Fibroblast of villous mesenchyme (primary cell): ENCODE results near the gene ANKRD44. TPM values are rescaled to one million over a fixed set of nuclear protein-coding genes. Genes with fewer than 3 reads are reported as not detected.

Source experiments
- DNase-seq: peaks from one replicate; pipeline ENCODE4 v3.0.0-alpha.2; 2010; ENCODE audit warnings: low read depth
- H3K4me3 ChIP-seq: 2 replicates; pipeline ENCODE4 v1.5.1; 2011; ENCODE audit warnings: low read depth, mild to moderate bottlenecking, low read length
- total RNA-seq: library from RNA; depleted of rRNA; stranded (reverse); fragments of >200 nt; gene quantifications from 2 replicates; pipeline ENCODE4 v1.2.3, GENCODE V29; 2012
- TF ChIP-seq, protein P1 (sequence below): IDR thresholded peaks from 2 replicates; pipeline ENCODE4 v1.5.1; 2012; ENCODE audit warnings: low read depth, mild to moderate bottlenecking, low read length; ENCODE audit not compliant: insufficient read depth

Gene ANKRD44
- total RNA-seq, 1 donor: 3.9 TPM

DNA sequence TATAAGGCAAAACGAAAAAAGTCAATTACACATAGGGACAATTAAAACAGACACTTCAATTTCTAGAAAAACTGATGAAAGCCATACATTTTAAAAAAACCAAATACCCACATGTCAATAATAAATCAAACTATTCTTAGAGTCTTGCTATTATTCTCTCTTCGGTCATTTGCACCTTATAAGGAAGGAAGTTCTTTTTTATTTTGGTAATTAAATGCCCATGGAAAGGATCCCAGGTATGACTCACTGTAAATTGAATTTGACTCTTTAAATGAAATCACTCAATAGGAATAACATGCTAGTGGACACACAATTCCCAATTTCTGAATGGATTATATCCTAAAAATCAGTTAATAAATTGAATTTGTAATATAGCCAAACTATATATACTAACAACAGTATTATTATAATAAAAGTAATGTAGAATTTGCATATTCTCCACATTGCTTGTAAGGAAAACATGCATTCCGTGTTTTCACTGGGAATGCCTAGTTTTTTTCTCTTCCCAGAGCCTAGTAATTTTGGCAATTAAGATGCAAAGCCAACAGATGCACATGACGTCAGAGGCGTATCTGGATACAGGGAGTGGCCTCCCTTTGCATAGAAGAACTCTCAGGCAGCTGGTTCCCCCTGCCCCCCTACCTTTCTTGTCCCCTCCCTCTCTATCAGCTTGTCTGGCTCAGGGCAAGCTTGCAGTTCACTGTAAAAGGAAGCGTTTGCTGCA, 230.6 kb downstream of the ANKRD44 start:
- TF ChIP-seq, protein P1, sequence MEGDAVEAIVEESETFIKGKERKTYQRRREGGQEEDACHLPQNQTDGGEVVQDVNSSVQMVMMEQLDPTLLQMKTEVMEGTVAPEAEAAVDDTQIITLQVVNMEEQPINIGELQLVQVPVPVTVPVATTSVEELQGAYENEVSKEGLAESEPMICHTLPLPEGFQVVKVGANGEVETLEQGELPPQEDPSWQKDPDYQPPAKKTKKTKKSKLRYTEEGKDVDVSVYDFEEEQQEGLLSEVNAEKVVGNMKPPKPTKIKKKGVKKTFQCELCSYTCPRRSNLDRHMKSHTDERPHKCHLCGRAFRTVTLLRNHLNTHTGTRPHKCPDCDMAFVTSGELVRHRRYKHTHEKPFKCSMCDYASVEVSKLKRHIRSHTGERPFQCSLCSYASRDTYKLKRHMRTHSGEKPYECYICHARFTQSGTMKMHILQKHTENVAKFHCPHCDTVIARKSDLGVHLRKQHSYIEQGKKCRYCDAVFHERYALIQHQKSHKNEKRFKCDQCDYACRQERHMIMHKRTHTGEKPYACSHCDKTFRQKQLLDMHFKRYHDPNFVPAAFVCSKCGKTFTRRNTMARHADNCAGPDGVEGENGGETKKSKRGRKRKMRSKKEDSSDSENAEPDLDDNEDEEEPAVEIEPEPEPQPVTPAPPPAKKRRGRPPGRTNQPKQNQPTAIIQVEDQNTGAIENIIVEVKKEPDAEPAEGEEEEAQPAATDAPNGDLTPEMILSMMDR: no peak
- peak; percentile 33 for DNase-seq
- H3K4me3 ChIP-seq: no peak overlapping the region

DNA sequence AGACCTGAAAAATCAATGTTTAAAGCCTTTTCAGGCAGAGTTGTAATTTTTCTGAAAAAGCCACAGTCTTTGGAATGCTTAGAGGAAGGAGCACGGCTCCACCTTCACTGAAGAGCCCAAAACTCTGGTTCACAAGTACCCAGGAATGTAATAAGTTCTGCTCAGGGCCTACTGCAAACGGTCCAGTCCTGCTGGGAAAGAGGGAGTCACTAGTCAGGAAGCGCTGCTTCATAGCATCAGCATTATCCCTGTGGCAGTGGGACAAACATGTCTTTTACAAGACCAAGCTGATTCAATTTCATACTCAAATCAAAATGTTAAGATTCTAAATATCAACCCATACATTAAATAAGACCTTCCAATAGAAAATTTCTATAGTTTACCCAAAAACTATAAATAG, 231.2 kb downstream of the ANKRD44 start:
- TF ChIP-seq, protein P1: no peak
- no peak for DNase-seq
- H3K4me3 ChIP-seq: no peak overlapping the region

DNA sequence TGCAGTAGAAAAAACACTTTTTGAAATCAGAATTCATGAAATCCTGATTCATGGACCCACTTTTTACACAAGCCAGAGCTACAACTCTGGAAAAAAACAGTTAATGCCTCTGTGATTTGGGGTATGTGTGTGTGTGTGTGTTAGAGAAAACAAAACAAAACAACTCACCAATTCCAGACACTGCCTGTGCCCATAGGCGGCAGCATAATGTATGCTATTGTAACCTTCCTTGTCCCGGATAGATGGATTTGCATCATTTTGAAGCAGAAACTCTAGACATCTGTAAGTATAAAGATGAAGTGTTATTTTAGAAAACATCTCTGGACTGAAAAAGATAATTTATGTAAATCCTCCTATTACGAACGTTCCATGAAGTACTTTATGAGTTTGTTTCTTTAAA, 232.0 kb downstream of the ANKRD44 start:
- TF ChIP-seq, protein P1: peak; percentile 5
- no peak overlapping the region for H3K4me3 ChIP-seq
- DNase-seq: no peak

DNA sequence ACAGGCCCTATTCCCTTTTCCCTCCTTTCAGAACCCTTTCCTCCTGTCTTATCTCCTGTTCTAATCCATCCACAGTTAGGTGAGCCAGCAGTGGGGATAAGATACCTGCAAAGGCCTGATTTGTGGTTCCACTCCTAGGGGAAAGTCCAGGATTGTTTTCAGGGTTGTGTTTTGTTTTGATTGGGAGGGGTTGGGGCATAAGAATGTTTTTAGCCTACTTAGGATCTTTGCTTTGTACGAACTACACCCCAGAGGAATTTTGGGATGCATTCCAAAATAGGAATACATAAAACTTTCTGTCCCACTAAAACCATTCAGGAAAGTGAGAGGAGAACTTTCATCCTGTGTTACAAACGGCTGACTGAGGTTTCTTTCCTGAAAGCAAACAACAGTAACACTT, 233.2 kb downstream of the ANKRD44 start:
- H3K4me3 ChIP-seq: no peak overlapping the region
- TF ChIP-seq, protein P1: no peak
- DNase-seq: no peak

DNA sequence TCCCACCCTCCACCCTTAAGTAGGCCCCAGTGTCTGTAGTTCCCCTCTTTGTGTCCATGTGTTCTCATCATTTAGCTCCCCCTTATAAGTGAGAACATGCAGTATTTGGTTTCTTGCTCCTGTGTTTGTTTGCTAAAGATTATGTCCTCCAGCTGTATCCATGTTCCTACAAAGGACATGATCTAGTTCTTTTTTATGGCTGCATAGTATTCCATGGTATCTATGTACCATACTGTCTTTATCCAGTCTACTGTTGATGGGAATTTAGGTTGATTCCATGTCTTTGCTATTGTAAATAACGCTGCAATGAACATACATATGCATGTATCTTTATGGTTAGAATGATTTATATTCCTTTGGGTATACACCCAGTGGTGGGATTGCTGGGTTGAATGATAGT, 233.9 kb downstream of the ANKRD44 start:
- no peak for DNase-seq
- no peak overlapping the region for H3K4me3 ChIP-seq
- TF ChIP-seq, protein P1: no peak

DNA sequence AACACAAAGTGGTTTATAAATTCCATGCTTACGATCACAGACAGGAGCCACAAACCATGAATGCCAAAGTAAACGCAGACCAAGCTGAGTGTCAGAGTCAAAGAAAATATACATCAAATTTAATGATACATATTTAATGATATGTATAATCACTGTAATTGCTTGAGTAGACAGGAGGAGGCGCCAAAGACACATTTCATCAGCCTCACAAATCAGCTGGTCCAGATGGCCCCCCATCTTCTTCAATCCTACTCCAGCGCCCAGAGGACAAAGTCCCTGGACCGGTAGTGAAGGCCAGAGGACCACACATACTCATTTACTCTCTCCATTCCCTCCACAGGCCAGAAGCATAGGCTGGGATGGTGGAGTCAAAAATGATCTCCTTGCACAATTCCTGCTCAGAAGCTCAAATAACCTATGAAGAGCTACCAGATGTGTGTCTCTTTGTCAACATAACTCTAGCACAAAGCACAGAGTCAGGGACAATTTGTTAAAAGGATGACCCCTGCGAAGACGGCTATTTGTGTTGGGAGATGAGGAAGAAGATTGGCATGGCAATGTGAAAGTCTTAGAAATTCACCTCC, 234.7 kb downstream of the ANKRD44 start:
- H3K4me3 ChIP-seq: no peak overlapping the region
- DNase-seq: no peak
- TF ChIP-seq, protein P1: peak; percentile 58
